Measurements from ENCODE around the gene ERBB3. TPM values are rescaled to one million over a fixed set of nuclear protein-coding genes. Genes with fewer than 3 reads are reported as not detected.

Gene ERBB3
- total and polyA plus RNA-seq, 2 of the 8 experiments (the other 6 are each of a cell fraction or from before 2014, with no cell fraction given): 33.9 to 52.4 TPM

DNA sequence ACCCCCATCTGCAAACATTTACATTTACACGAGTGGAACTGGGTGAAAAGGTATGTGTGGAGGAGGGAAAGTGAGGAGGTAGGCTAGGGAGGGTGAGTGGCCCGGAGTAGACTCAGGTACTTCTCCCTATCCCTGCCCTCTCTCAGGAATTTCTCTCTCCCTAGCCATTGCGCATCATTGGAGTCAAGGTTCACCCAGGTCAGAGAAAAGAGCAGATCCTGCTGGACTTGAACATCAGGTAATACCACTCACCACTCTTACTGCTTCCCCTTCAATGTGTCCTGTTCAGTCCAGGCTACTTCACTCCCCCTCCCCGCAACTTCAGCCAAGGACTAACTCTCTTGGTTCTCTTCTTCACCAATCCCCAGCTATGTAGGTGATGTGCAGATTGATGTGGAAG is 50.9 kb downstream of the ERBB3 start:
- H3K27me3 ChIP-seq (replicated peaks in 1 of 4; ENCODE audit: control insufficient read depth in 3 of 4, extremely low read depth in 1 of 4, insufficient read depth in 3 of 4, low read length in 3 of 4): no peaks in the 10 kb centered on the region
- no peak overlapping the region for H3K23ac ChIP-seq (ENCODE audit: insufficient read length)
- H3K4me1 ChIP-seq (replicated peaks in 1 of 4; ENCODE audit: control insufficient read depth in 3 of 4, insufficient read depth in 4 of 4, low read length in 3 of 4): peaks cover 0 to 13% (median 5%) of the 10 kb centered on the region in 4 experiments; a peak in 5 of 7 replicates
- H3K4ac ChIP-seq (replicated peaks; ENCODE audit: insufficient read length, low read depth, low read length): no peak overlapping the region
- no peak overlapping the region for H3K9ac ChIP-seq (replicated peaks in 1 of 4; ENCODE audit: extremely low read depth in 1 of 4, low read depth in 3 of 4, low read length in 3 of 4)
- no peak overlapping the region for H3K4me3 ChIP-seq (ENCODE audit: extremely low read depth in 1 of 4, insufficient read depth in 2 of 4, low read depth in 3 of 4, low read length in 4 of 4)
- H3K79me1 ChIP-seq (ENCODE audit: low read depth, low read length): no peaks in the 10 kb centered on the region
- DNase-seq (ENCODE audit: low read depth in 1 of 2, low spot score in 2 of 2) (no peak), FAIRE-seq (no peak)
- no peaks in the 10 kb centered on the region; a peak in 1 of 4 replicates for H3K9me3 ChIP-seq (ENCODE audit: insufficient read depth in 2 of 2, low read depth in 1 of 2, low read length in 1 of 2)
- peaks cover 11 to 43% (median 34%) of the 10 kb centered on the region in 4 experiments for H3K36me3 ChIP-seq (ENCODE audit: control insufficient read depth in 2 of 4, insufficient read depth in 4 of 4, low read length in 3 of 4)
- peaks cover 12% of the 10 kb centered on the region for H3K23me2 ChIP-seq (ENCODE audit: low read depth, low read length)
- H2BK15ac ChIP-seq (ENCODE audit: low read length): no peak overlapping the region
- no peak overlapping the region for H2BK20ac ChIP-seq (ENCODE audit: low read length)
- no peak overlapping the region for H2BK120ac ChIP-seq (replicated peaks; ENCODE audit: low read depth, low read length)
- no peak overlapping the region for H4K8ac ChIP-seq (ENCODE audit: extremely low read depth, insufficient read depth, low read length)
- H3K27ac ChIP-seq (ENCODE audit: low read depth, low read length): no peak overlapping the region
- H4K5ac ChIP-seq (ENCODE audit: insufficient read length, low read depth, low read length): no peak overlapping the region
- peaks cover 0 to 10% of the 10 kb centered on the region in 2 experiments; a peak in 1 of 4 replicates for H3K79me2 ChIP-seq (ENCODE audit: control insufficient read depth in 1 of 2, insufficient read depth in 2 of 2, low read length in 2 of 2)
- H3K56ac ChIP-seq (replicated peaks; ENCODE audit: insufficient read length, low read depth, low read length): no peak overlapping the region
- H4K91ac ChIP-seq (replicated peaks; ENCODE audit: insufficient read length, low read length): no peak overlapping the region
- CTCF ChIA-PET (ENCODE audit: partially characterized antibody): interaction anchor here (0.9 to 5.4 kb wide), 3 partner anchors 11 to 76 kb away, joined by 3 to 46 read pairs (median 4); partner anchors contain the start of gene ZC3H10
- no peak overlapping the region; a peak in 1 of 4 replicates for H3K4me2 ChIP-seq (ENCODE audit: insufficient read depth in 1 of 2, low read depth in 2 of 2, low read length in 2 of 2)
- no peak overlapping the region for H2BK12ac ChIP-seq (ENCODE audit: low read depth, low read length)
- 97% methylated on average over 4 of the region's 4 CpGs; no CpG with 5 or more reads in 1 of the 2 experiments for WGBS, 2 experiments (ENCODE audit: extremely low coverage in 1 of 2, insufficient coverage in 1 of 2, insufficient read length in 1 of 2, insufficient replicate concordance in 2 of 2, low coverage in 1 of 2, low lambda C conversion rate in 2 of 2, missing lambda C conversion rate in 1 of 2)
- H2AK5ac ChIP-seq (ENCODE audit: low read depth, low read length): no peak overlapping the region
- no peak overlapping the region for H3K18ac ChIP-seq (ENCODE audit: extremely low read depth, low read length)
- H4K20me1 ChIP-seq (replicated peaks in 1 of 2; ENCODE audit: control insufficient read depth in 1 of 2, insufficient read depth in 2 of 2, low read length in 2 of 2): peaks cover 0 to 2% of the 10 kb centered on the region in 2 experiments
- POLR2A ChIA-PET (ENCODE audit: partially characterized antibody): interaction anchor here (0.9 to 5.3 kb wide), 2 partner anchors 13 to 21 kb away, joined by 3 to 161 read pairs; partner anchors contain the start of genes RPL41 and ZC3H10
- H3K14ac ChIP-seq (ENCODE audit: insufficient read length): no peak overlapping the region
- H2BK5ac ChIP-seq (ENCODE audit: low read depth, low read length): no peak overlapping the region
- H2AFZ ChIP-seq (ENCODE audit: low read length): no peak overlapping the region
- no peak for TF ChIP-seq SP1 (IDR thresholded peaks at IDR 0.05; ENCODE audit: low read depth, low read length)
- no peak for TF ChIP-seq NRF1 (IDR thresholded peaks at IDR 0.05; ENCODE audit: low read depth, low read length)
- no peak for TF ChIP-seq FOSL1 (IDR thresholded peaks at IDR 0.05; ENCODE audit: insufficient read depth, low read depth, low read length)
- TF ChIP-seq KDM4A (IDR thresholded peaks at IDR 0.05; ENCODE audit: low read depth, low read length, severe bottlenecking): no peak
- no peak for TF ChIP-seq MAFK (IDR thresholded peaks at IDR 0.05; ENCODE audit: low read depth, low read length)
- TF ChIP-seq, protein P1, sequence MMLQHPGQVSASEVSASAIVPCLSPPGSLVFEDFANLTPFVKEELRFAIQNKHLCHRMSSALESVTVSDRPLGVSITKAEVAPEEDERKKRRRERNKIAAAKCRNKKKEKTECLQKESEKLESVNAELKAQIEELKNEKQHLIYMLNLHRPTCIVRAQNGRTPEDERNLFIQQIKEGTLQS (IDR thresholded peaks at IDR 0.05; ENCODE audit: insufficient read depth, low read depth, low read length): no peak
- TF ChIP-seq, protein P2, sequence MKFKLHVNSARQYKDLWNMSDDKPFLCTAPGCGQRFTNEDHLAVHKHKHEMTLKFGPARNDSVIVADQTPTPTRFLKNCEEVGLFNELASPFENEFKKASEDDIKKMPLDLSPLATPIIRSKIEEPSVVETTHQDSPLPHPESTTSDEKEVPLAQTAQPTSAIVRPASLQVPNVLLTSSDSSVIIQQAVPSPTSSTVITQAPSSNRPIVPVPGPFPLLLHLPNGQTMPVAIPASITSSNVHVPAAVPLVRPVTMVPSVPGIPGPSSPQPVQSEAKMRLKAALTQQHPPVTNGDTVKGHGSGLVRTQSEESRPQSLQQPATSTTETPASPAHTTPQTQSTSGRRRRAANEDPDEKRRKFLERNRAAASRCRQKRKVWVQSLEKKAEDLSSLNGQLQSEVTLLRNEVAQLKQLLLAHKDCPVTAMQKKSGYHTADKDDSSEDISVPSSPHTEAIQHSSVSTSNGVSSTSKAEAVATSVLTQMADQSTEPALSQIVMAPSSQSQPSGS (IDR thresholded peaks at IDR 0.05; ENCODE audit: low read length): no peak
- no peak for TF ChIP-seq RNF2 (IDR thresholded peaks at IDR 0.05; ENCODE audit: borderline replicate concordance, low read depth, low read length, missing control alignments, poor library complexity, severe bottlenecking)
- no peak for TF ChIP-seq CREB1 (IDR thresholded peaks at IDR 0.05)
- no peak for TF ChIP-seq CHD1 (IDR thresholded peaks at IDR 0.05; ENCODE audit: low read depth, low read length)
- TF ChIP-seq EP300 (IDR thresholded peaks at IDR 0.05; ENCODE audit: borderline replicate concordance in 1 of 2, low read depth in 2 of 2, low read length in 2 of 2): no peak

All from H1 (cell line).